ENCODE results near the gene SMIM3. TPM values are rescaled to one million over a fixed set of nuclear protein-coding genes. Genes with fewer than 3 reads are reported as not detected.

The SMIM3 gene
- total and polyA plus RNA-seq, 4 donors: 14.0 to 54.8 (median 17.0) TPM

DNA sequence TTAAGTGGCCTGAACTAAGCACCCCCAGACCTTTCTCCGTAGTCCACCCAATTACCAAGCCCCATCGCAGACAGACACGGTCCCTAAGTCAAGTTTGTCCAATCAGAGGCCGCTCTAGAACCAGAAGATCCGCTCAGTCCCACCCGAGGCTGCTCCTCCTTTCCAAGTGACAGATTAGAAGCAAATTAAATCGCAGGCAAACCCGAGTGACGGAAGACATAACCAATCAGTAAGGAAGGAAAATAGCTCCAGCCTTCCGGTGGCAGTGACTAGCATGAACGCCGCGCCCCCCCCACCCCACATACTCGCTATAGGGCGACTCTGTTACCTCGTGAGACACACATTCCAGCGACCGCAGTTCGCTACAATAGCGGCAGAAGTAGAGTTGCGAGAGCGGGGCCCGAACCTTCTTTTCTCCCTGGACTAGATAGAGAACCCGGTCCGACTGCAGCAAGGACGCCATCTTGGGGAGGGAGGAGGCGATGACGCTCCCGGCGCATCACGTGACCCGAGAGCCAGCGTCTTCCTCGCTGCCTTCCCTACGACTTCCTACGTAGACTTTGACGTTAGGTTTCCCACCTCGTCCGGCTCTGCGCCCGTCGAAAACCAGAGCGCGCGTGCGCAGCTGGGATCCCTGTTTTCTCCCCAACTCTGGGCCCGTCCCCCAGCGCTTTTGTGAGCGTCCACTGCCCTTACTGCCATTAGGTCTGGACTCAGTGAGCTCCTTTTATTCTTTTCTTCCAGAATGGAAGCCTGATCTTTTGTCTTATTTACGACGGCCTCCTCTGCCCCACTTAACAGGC is 19.8 kb upstream of the SMIM3 start, which contains the start of gene DCTN4:
Gene DCTN4, minus strand, starts transcription at position 487 of the 803 bp plus-strand sequence. Its CDS starts 24 bp downstream, at position 463.
- H3K9me3 ChIP-seq (ENCODE audit: control insufficient read depth in 4 of 4, insufficient read depth in 3 of 4, low read length in 3 of 4): no peaks in the 10 kb centered on the region
- H3K4me1 ChIP-seq (ENCODE audit: control insufficient read depth in 5 of 5, insufficient read depth in 5 of 5, low read length in 5 of 5): peaks cover 3 to 13% (median 10%) of the 10 kb centered on the region in 5 donors
- peak within 1 kb of the TSS; percentile 80 to 91 for H3K9ac ChIP-seq (ENCODE audit: insufficient read depth in 1 of 2, low read length in 2 of 2)
- DNase-seq: peak; percentile 97 to 100 (median 99)
- H3K4me3 ChIP-seq: peak within 1 kb of the TSS; percentile 82
- 2% methylated on average over 51 of the region's 51 CpGs for WGBS, 2 donors
- H3K36me3 ChIP-seq (ENCODE audit: control insufficient read depth in 4 of 4, insufficient read depth in 4 of 4, low read length in 4 of 4): peaks cover 5 to 24% (median 9%) of the 10 kb centered on the region in 4 donors
- H3K27me3 ChIP-seq (ENCODE audit: control insufficient read depth in 3 of 3, insufficient read depth in 3 of 3, low read length in 2 of 3): no peaks in the 10 kb centered on the region
- TF ChIP-seq, protein P1, sequence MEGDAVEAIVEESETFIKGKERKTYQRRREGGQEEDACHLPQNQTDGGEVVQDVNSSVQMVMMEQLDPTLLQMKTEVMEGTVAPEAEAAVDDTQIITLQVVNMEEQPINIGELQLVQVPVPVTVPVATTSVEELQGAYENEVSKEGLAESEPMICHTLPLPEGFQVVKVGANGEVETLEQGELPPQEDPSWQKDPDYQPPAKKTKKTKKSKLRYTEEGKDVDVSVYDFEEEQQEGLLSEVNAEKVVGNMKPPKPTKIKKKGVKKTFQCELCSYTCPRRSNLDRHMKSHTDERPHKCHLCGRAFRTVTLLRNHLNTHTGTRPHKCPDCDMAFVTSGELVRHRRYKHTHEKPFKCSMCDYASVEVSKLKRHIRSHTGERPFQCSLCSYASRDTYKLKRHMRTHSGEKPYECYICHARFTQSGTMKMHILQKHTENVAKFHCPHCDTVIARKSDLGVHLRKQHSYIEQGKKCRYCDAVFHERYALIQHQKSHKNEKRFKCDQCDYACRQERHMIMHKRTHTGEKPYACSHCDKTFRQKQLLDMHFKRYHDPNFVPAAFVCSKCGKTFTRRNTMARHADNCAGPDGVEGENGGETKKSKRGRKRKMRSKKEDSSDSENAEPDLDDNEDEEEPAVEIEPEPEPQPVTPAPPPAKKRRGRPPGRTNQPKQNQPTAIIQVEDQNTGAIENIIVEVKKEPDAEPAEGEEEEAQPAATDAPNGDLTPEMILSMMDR (IDR thresholded peaks at IDR 0.05; ENCODE audit: control extremely low read depth, extremely low read depth): no peak
- H3K27ac ChIP-seq (ENCODE audit: low read depth in 1 of 2, low read length in 1 of 2): peak within 1 kb of the TSS; percentile 91 to 98
- ATAC-seq (ENCODE audit: insufficient read depth, low FRiP score): peak; percentile 94

DNA sequence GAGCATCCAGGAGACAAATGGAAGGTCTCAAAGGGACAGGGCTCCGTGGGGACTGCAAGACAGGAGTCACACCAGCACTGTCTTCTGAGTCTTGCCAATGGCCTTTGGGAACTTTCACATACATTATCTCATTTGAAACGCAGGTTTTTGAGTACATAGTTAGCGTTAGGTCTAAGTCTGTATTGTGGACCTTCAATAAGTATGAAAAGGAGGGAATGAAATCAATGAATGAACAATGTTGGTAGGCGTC is 19.3 kb upstream of the SMIM3 start:
- Histone ChIP-seq H3K9me3 (ENCODE audit: control insufficient read depth in 4 of 4, insufficient read depth in 3 of 4, low read length in 3 of 4) (no peaks in the 10 kb centered on the region), H3K9ac (ENCODE audit: insufficient read depth in 1 of 2, low read length in 2 of 2) (peak overlapping the region; percentile 33 to 73), H3K4me3 (peak overlapping the region; percentile 75), H3K4me1 (ENCODE audit: control insufficient read depth in 5 of 5, insufficient read depth in 5 of 5, low read length in 5 of 5) (peaks cover 3 to 14% (median 7%) of the 10 kb centered on the region in 5 donors), H3K27ac (ENCODE audit: low read depth in 1 of 2, low read length in 1 of 2) (peak overlapping the region; percentile 87 to 98), H3K27me3 (ENCODE audit: control insufficient read depth in 3 of 3, insufficient read depth in 3 of 3, low read length in 2 of 3) (no peaks in the 10 kb centered on the region), H3K36me3 (ENCODE audit: control insufficient read depth in 4 of 4, insufficient read depth in 4 of 4, low read length in 4 of 4) (peaks cover 2 to 19% (median 7%) of the 10 kb centered on the region in 4 donors)
- ATAC-seq (ENCODE audit: insufficient read depth, low FRiP score): no peak
- TF ChIP-seq, protein P1 (IDR thresholded peaks at IDR 0.05; ENCODE audit: control extremely low read depth, extremely low read depth): no peak
- 63 to 67% methylated on average over 4 of the region's 4 CpGs for WGBS, 2 donors
- no peak for DNase-seq

DNA sequence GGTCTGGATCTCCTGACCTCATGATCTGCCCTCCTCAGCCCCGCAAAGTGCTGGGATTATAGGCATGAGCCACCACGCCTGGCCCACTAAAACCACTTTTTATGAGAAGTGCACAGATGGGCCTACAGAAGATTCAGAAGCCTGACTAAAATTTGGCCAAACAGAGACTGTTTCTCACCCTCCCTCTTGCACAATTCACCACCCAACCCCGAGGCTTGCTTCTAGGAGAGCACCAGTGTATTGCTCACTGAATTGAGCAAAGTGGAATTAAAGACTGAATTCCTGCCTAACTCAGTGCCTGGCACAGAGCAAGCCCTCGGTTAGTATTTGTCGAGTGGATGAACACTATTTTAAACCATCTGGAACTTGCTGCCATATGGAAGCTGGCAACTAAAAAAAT is 16.3 kb upstream of the SMIM3 start:
- Histone ChIP-seq H3K27me3 (ENCODE audit: control insufficient read depth in 3 of 3, insufficient read depth in 3 of 3, low read length in 2 of 3) (no peaks in the 10 kb centered on the region), H3K36me3 (ENCODE audit: control insufficient read depth in 4 of 4, insufficient read depth in 4 of 4, low read length in 4 of 4) (no peaks in the 10 kb centered on the region), H3K4me1 (ENCODE audit: control insufficient read depth in 5 of 5, insufficient read depth in 5 of 5, low read length in 5 of 5) (peaks cover 2 to 9% (median 5%) of the 10 kb centered on the region in 5 donors), H3K9ac (ENCODE audit: insufficient read depth in 1 of 2, low read length in 2 of 2) (no peak overlapping the region), H3K27ac (ENCODE audit: low read depth in 1 of 2, low read length in 1 of 2) (no peak overlapping the region), H3K9me3 (ENCODE audit: control insufficient read depth in 4 of 4, insufficient read depth in 3 of 4, low read length in 3 of 4) (no peaks in the 10 kb centered on the region), H3K4me3 (no peak overlapping the region)
- TF ChIP-seq, protein P1 (IDR thresholded peaks at IDR 0.05; ENCODE audit: control extremely low read depth, extremely low read depth): no peak
- WGBS, 2 donors: 54 to 81% methylated on average over 5 of the region's 5 CpGs
- DNase-seq: no peak
- no peak for ATAC-seq (ENCODE audit: insufficient read depth, low FRiP score)
